HUES48 (cell line): ENCODE data around the gene KTI12.

Experiments
- H3K27ac ChIP-seq: one replicate; pipeline ENCODE4 v1.7.0; 2013; ENCODE audit warnings: low read depth, low read length, inconsistent platforms
- H3K27me3 ChIP-seq: 2 replicates; pipeline ENCODE4 v1.6.1; 2013; ENCODE audit warnings: mild to moderate bottlenecking, low read length; ENCODE audit not compliant: control insufficient read depth, insufficient read depth
- H3K36me3 ChIP-seq: 2 replicates; pipeline ENCODE4 v1.6.1; 2013; ENCODE audit warnings: low read length; ENCODE audit not compliant: control insufficient read depth, insufficient read depth
- H3K4me1 ChIP-seq: 2 replicates; pipeline ENCODE4 v1.6.1; 2013; ENCODE audit warnings: mild to moderate bottlenecking, low read length; ENCODE audit not compliant: control insufficient read depth, insufficient read depth
- H3K4me3 ChIP-seq: 2 replicates; pipeline ENCODE4 v1.5.1; 2013; ENCODE audit warnings: mild to moderate bottlenecking, low read depth, low read length
- H3K9ac ChIP-seq: 2 replicates; pipeline ENCODE4 v1.6.1; 2013; ENCODE audit warnings: mild to moderate bottlenecking, low read depth, low read length, moderate library complexity
- H3K9me3 ChIP-seq: 2 replicates; pipeline ENCODE4 v1.6.1; 2013; ENCODE audit warnings: low read length; ENCODE audit not compliant: control insufficient read depth, insufficient read depth

Gene KTI12

GRCh38 chr1:51982161-51982560 is 51.4 kb downstream of the KTI12 start:
- Histone ChIP-seq H3K4me1 (no peaks in the 10 kb centered on the region; the same call in 1 of the 2 replicates), H3K27me3 (no peaks in the 10 kb centered on the region), H3K9me3 (no peaks in the 10 kb centered on the region), H3K27ac (no peak overlapping the region), H3K9ac (no peak overlapping the region), H3K36me3 (peaks cover 35% of the 10 kb centered on the region), H3K4me3 (no peak overlapping the region)
